SH-SY5Y (cell line): ENCODE measurements around the gene ACOT4.

Experiments used
- GATA2 ChIP-seq: IDR thresholded peaks from 2 replicates; pipeline ENCODE4 v1.6.1; 2011; ENCODE audit warnings: mild to moderate bottlenecking, low read depth, low read length
- GATA3 ChIP-seq: IDR thresholded peaks from 2 replicates; pipeline ENCODE4 v1.6.1; 2011; ENCODE audit warnings: low read depth, mild to moderate bottlenecking, low read length, moderate library complexity

- no peak for TF ChIP-seq GATA2
- no peak for TF ChIP-seq GATA3
Observed at GRCh38 chr14:73644531-73645247, 53.0 kb downstream of the ACOT4 start, which contains the start of gene DNAL1.
